ENCODE data around the gene BMP2K.

GRCh38 chr4:78863254-78863869, 87.2 kb downstream of the BMP2K start:
- TF ChIP-seq, protein P1, sequence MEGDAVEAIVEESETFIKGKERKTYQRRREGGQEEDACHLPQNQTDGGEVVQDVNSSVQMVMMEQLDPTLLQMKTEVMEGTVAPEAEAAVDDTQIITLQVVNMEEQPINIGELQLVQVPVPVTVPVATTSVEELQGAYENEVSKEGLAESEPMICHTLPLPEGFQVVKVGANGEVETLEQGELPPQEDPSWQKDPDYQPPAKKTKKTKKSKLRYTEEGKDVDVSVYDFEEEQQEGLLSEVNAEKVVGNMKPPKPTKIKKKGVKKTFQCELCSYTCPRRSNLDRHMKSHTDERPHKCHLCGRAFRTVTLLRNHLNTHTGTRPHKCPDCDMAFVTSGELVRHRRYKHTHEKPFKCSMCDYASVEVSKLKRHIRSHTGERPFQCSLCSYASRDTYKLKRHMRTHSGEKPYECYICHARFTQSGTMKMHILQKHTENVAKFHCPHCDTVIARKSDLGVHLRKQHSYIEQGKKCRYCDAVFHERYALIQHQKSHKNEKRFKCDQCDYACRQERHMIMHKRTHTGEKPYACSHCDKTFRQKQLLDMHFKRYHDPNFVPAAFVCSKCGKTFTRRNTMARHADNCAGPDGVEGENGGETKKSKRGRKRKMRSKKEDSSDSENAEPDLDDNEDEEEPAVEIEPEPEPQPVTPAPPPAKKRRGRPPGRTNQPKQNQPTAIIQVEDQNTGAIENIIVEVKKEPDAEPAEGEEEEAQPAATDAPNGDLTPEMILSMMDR (IDR thresholded peaks at IDR 0.05): no peak
- TF ChIP-seq POLR2A (IDR thresholded peaks at IDR 0.05): no peak
